GM12878 (cell line): Measurements from ENCODE around the gene PLXND1. TPM values are rescaled to one million over a fixed set of nuclear protein-coding genes. Genes with fewer than 3 reads are reported as not detected.

Experiments
- ATAC-seq: fragments of 200-7000 bp; cut with Tn5 transposase; 3 replicates; pipeline ENCODE4 v1.9.1; 2020; ENCODE audit warnings: mild to moderate bottlenecking, moderate library complexity
- BruUV-seq: library from RNA; stranded (reverse); fragments of 400-500 nt; replicated peaks from 2 replicates; lab custom pipeline; 2021; lab: Mats Ljungman, UMichigan
- CTCF ChIA-PET: fragments of 300-600 bp; sonication (Branson Sonifier 250); formaldehyde crosslinking; extraction: SDS; loops from one replicate; lab custom pipeline; 2021; ENCODE audit warnings: inconsistent platforms; lab: Yijun Ruan, JAX
- POLR2A ChIA-PET: fragments of 350-600 bp; formaldehyde crosslinking; extraction: SDS; loops from one replicate; lab custom pipeline; 2021; ENCODE audit warnings: inconsistent platforms; lab: Charles Lee
- RAD21 ChIA-PET: fragments of 300-600 bp; sonication (Branson Sonifier 250); formaldehyde crosslinking; loops from one replicate; lab custom pipeline; 2023; ENCODE audit warnings: antibody characterized with exemption; ENCODE audit not compliant: unreplicated experiment; lab: Charles Lee
- SMC1A ChIA-PET: fragments of 300-600 bp; sonication (Branson Sonifier 250); formaldehyde crosslinking; loops from one replicate; lab custom pipeline; 2023; ENCODE audit not compliant: unreplicated experiment, uncharacterized antibody; lab: Charles Lee
- DNase-seq: peaks from one replicate; pipeline ENCODE4 v3.0.0-alpha.2; 2011; ENCODE audit warnings: low read depth, low spot score
- FAIRE-seq: peaks from 3 replicates; lab custom pipeline; 2011; peaks lifted over from hg19 to GRCh38; lab: Jason Lieb, UNC
- H2AFZ ChIP-seq: 2 replicates; pipeline ENCODE4 v1.6.0; 2011; ENCODE audit warnings: low read depth, low read length, control low read depth; ENCODE audit not compliant: control insufficient read depth
- H3K27ac ChIP-seq: 2 replicates; pipeline ENCODE4 v1.5.1; 2011; ENCODE audit warnings: control low read depth; ENCODE audit not compliant: control insufficient read depth, insufficient read depth
- H3K27me3 ChIP-seq, 2 experiments: replicated peaks in 1 of 2; 2 replicates each; pipeline versions ENCODE4 v1.6.0 to v1.6.1; 2011; ENCODE audit warnings: low read length in 1 of 2; ENCODE audit not compliant: control insufficient read depth in 2 of 2, insufficient read depth in 2 of 2
- H3K36me3 ChIP-seq, 2 experiments: 2 replicates each; pipeline ENCODE4 v1.5.1; 2011; ENCODE audit warnings: low read length in 1 of 2; ENCODE audit not compliant: control insufficient read depth in 2 of 2, insufficient read depth in 2 of 2
- H3K4me1 ChIP-seq: 2 replicates; pipeline ENCODE4 v1.6.1; 2011; ENCODE audit warnings: mild to moderate bottlenecking, low read length, moderate library complexity, mixed read lengths; ENCODE audit not compliant: control insufficient read depth, insufficient read depth
- H3K4me2 ChIP-seq: 2 replicates; pipeline ENCODE4 v1.6.0; 2011; ENCODE audit warnings: control low read depth; ENCODE audit not compliant: control insufficient read depth, insufficient read depth
- H3K4me3 ChIP-seq: fragments of 200-600 bp; sonication (generic); 2 replicates; pipeline ENCODE4 v1.5.1; 2016
- H3K79me2 ChIP-seq: 2 replicates; pipeline ENCODE4 v1.6.0; 2011; ENCODE audit warnings: low read length; ENCODE audit not compliant: control insufficient read depth, insufficient read depth
- H3K9ac ChIP-seq: 2 replicates; pipeline ENCODE4 v1.8.0; 2011; ENCODE audit warnings: low read length, control low read depth, mixed read lengths; ENCODE audit not compliant: control insufficient read depth, insufficient read depth
- H3K9me3 ChIP-seq: replicated peaks from 3 replicates; pipeline ENCODE4 v1.5.1; 2011; ENCODE audit warnings: mild to moderate bottlenecking, low read length; ENCODE audit not compliant: control insufficient read depth, insufficient read depth
- H4K20me1 ChIP-seq: 2 replicates; pipeline ENCODE4 v1.6.0; 2011; ENCODE audit not compliant: control insufficient read depth, insufficient read depth
- BCLAF1 ChIP-seq: fragments of 450-650 bp; IDR thresholded peaks from 2 replicates; pipeline ENCODE4 v1.6.1; 2017; ENCODE audit warnings: antibody characterized with exemption, mild to moderate bottlenecking, moderate library complexity
- EED ChIP-seq: sonication (generic); IDR thresholded peaks from 2 replicates; pipeline ENCODE4 v1.6.1; 2016; ENCODE audit warnings: antibody characterized with exemption, low read depth
- HCFC1 ChIP-seq: fragments of 150-350 bp; IDR thresholded peaks from 2 replicates; pipeline ENCODE4 v1.6.1; 2014; ENCODE audit warnings: low read length
- HDAC6 ChIP-seq: fragments of 200-600 bp; sonication (generic); IDR thresholded peaks from one replicate; pipeline ENCODE4 v1.8.0; 2017; ENCODE audit warnings: antibody characterized with exemption; ENCODE audit not compliant: unreplicated experiment
- RB1 ChIP-seq: fragments of 450-650 bp; formaldehyde crosslinking; IDR thresholded peaks from 2 replicates; pipeline ENCODE4 v1.6.1; 2017; ENCODE audit warnings: mild to moderate bottlenecking, borderline replicate concordance
- STAT1 ChIP-seq: fragments of 450-650 bp; conservative IDR thresholded peaks from 2 replicates; pipeline ENCODE4 v1.6.1; 2014; ENCODE audit warnings: antibody characterized with exemption, mild to moderate bottlenecking
- TAF1 ChIP-seq: IDR thresholded peaks from 2 replicates; pipeline ENCODE4 v1.6.1; 2011; ENCODE audit warnings: mild to moderate bottlenecking, low read depth, low read length, borderline replicate concordance
- TBL1XR1 ChIP-seq: IDR thresholded peaks from 2 replicates; pipeline ENCODE4 v1.6.1; 2012; ENCODE audit warnings: low read depth, low read length, improper control_type of control experiment
- WGBS: methylation state at CpG from one replicate; pipeline ENCODE4 v1.1.6; 2016; ENCODE audit warnings: low lambda C conversion rate; ENCODE audit not compliant: insufficient replicate concordance, insufficient coverage; ENCODE audit errors: missing lambda C conversion rate; 5-methylcytosine and 5-hydroxymethylcytosine counted together
- in situ Hi-C: fragments of 300-500 bp; cut with MboI; formaldehyde crosslinking; loops from 9 replicates; pipeline ENCODE4 v1.14.3; 2018; ENCODE audit warnings: mixed read lengths
- intact Hi-C: fragments of 100-400 bp; cut with micrococcal nuclease; formaldehyde crosslinking; loops from one replicate; pipeline ENCODE4 v1.14.2; 2022; ENCODE audit not compliant: unreplicated experiment
- polyA plus RNA-seq, 11 experiments: library from polyadenylated mRNA; depleted of rRNA in 4 of 11; unstranded in 6 of 11; stranded (reverse) in 5 of 11; fragments of >200 nt; fragmentation: Nextera tagmentation in 4 of 11; fragmentation: Illumina TruSeq in 1 of 11; extraction: Ambion mirVana in 4 of 11; extraction: Trizol in 1 of 11; gene quantifications; 1 replicate in 1 of 11; 2 replicates in 10 of 11; pipeline versions ENCODE4 v1.2.1 to v1.2.3, GENCODE V29; 2011 to 2016; ENCODE audit warnings: inconsistent platforms in 2 of 11, missing spikeins in 2 of 11, low read depth in 1 of 11
- total RNA-seq, 4 experiments: library from RNA; depleted of rRNA in 3 of 4; stranded (reverse); fragments of >200 nt in 3 of 4; fragmentation: Illumina TruSeq in 1 of 4; extraction: Trizol in 1 of 4; gene quantifications; 2 replicates each; pipeline versions ENCODE4 v1.2.1 to v1.2.3, GENCODE V29; 2013 to 2021
- TF ChIP-seq, protein P1 (sequence below): fragments of 450-650 bp; IDR thresholded peaks from 2 replicates; pipeline ENCODE4 v1.6.1; 2017; ENCODE audit warnings: low read depth, mild to moderate bottlenecking, moderate library complexity

PLXND1 gene
- total and polyA plus RNA-seq, 10 of the 15 experiments (the other 5 are each of a cell fraction or from before 2014, with no cell fraction given), result 0.01 to 2.3 (median 0.72) TPM; not detected in 7

DNA sequence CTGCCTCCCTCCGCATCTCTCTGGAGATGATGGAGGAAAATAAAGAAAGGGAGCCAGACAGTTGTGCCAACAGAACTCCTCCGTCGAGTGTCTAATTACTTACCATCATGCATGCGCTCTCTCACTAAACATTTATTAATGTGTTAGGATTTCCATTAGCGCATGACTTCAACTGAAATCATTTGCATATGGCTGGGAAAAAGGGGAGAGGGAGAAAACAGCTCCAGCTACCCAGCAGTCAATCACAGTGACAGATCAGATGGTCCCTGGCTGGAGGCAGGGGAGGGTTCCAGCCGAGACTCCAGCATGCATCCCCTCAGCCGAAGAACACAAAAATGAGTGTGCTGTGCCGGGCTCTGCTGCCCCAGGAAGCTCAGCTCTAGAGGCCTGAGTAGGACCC, 84.9 kb downstream of the PLXND1 start:
- H3K79me2 ChIP-seq, result no peaks in the 10 kb centered on the region
- in situ Hi-C loops, result no loop called here
- TF ChIP-seq EED, result no peak
- no peak for TF ChIP-seq HDAC6
- no peak for TF ChIP-seq TAF1
- TF ChIP-seq, protein P1, sequence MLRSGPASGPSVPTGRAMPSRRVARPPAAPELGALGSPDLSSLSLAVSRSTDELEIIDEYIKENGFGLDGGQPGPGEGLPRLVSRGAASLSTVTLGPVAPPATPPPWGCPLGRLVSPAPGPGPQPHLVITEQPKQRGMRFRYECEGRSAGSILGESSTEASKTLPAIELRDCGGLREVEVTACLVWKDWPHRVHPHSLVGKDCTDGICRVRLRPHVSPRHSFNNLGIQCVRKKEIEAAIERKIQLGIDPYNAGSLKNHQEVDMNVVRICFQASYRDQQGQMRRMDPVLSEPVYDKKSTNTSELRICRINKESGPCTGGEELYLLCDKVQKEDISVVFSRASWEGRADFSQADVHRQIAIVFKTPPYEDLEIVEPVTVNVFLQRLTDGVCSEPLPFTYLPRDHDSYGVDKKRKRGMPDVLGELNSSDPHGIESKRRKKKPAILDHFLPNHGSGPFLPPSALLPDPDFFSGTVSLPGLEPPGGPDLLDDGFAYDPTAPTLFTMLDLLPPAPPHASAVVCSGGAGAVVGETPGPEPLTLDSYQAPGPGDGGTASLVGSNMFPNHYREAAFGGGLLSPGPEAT, result no peak
- TF ChIP-seq RB1, result no peak
- no peak for TF ChIP-seq TBL1XR1
- no peak for TF ChIP-seq BCLAF1
- no peak for TF ChIP-seq HCFC1
- TF ChIP-seq STAT1, result no peak
- TF ChIP-seq, all 136 proteins: peak for 0
- Histone ChIP-seq H3K9me3 (no peaks in the 10 kb centered on the region), H3K4me2 (no peak overlapping the region), H3K36me3 (no peaks in the 10 kb centered on the region; a peak in 1 of 4 replicates), H3K27me3 (no peaks in the 10 kb centered on the region), H3K27ac (no peak overlapping the region), H3K4me1 (peaks cover 12% of the 10 kb centered on the region), H2AFZ (no peak overlapping the region), H3K4me3 (no peak overlapping the region), H4K20me1 (no peaks in the 10 kb centered on the region), H3K9ac (no peak overlapping the region)
- ATAC-seq (no peak), FAIRE-seq (no peak), DNase-seq (no peak)
- WGBS, result 80% methylated on average over 8 of the region's 8 CpGs
- POLR2A ChIA-PET, result no interaction called here
- SMC1A ChIA-PET, result no interaction called here
- CTCF ChIA-PET, result interaction anchor here (0.7 kb wide), 1 partner anchor 10 kb away, joined by 4 read pairs; no protein-coding TSS in a partner anchor
- intact Hi-C loops, result no loop called here
- RAD21 ChIA-PET, result no interaction called here
- BruUV-seq, result no TSS peak
